Epithelial cell of esophagus (primary cell): ENCODE results near the gene C1R.

Experiments used
- DNase-seq: peaks from one replicate; pipeline ENCODE4 v3.0.0; 2010; ENCODE audit warnings: low read depth
- H3K4me3 ChIP-seq: 2 replicates; pipeline ENCODE4 v1.5.1; 2011; ENCODE audit warnings: mild to moderate bottlenecking, low read length, control low read depth
- TF ChIP-seq, protein P1 (sequence below): IDR thresholded peaks from 2 replicates; pipeline ENCODE4 v1.5.1; 2011; ENCODE audit warnings: low read depth, mild to moderate bottlenecking, low read length, control low read depth, inconsistent platforms; ENCODE audit not compliant: insufficient read depth; ENCODE audit errors: missing control alignments

The C1R gene

DNA sequence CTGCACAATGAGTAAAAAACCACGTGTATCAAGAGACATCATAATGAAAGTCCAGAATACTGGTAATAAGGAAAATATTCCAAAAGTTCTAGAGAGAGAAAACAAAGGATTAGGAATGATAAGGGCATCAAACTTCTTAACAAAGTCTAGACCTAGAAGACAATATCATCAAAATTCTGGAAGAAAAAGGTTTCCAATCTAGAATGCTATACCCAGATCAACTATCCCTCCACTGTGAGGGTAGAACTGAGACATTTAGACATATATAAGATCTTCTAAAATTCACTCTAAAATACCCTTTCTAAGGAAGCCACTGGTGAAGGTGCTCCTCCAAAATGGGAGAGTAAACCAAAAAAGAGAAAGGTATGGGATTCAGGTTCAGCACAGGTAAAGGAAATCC lies 13.8 kb upstream of the C1R start:
- TF ChIP-seq, protein P1, sequence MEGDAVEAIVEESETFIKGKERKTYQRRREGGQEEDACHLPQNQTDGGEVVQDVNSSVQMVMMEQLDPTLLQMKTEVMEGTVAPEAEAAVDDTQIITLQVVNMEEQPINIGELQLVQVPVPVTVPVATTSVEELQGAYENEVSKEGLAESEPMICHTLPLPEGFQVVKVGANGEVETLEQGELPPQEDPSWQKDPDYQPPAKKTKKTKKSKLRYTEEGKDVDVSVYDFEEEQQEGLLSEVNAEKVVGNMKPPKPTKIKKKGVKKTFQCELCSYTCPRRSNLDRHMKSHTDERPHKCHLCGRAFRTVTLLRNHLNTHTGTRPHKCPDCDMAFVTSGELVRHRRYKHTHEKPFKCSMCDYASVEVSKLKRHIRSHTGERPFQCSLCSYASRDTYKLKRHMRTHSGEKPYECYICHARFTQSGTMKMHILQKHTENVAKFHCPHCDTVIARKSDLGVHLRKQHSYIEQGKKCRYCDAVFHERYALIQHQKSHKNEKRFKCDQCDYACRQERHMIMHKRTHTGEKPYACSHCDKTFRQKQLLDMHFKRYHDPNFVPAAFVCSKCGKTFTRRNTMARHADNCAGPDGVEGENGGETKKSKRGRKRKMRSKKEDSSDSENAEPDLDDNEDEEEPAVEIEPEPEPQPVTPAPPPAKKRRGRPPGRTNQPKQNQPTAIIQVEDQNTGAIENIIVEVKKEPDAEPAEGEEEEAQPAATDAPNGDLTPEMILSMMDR, result no peak
- no peak for DNase-seq
- H3K4me3 ChIP-seq, result no peak overlapping the region

DNA sequence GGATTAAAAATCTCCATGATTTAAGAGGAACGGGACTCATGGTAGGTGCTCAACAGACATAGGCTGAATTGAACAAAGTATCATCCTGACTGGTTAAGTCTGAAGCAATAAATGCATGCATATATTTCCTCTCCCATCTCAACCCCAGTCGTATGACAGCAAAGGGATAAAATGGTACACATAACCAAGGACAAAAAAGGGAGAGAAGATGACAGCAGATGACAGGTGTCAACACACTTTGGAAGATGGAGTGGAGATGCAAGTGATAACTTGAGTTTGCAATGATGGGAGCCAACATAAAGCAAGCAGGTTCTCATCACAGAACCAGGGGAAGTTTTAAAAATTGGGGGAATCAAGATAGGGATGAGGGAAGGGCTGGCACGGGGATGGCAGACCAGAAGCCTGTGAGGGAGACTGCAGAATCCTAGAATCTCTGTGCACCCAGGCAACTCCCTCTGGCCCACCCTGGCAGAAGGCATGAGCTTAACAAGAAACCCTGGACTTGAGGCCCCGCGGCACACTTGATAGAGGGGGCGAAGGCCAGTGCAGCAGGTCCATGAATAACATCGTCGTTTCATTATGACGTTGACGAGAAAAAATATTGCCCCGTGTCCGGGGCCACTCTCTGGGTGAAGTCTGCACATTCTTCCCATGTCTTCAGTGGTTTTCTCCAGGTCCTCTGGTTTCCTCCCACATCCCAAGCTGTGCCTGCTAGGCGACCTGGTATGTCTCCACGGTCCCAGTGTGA lies 11.8 kb upstream of the C1R start:
- no peak overlapping the region for H3K4me3 ChIP-seq
- TF ChIP-seq, protein P1, result no peak
- DNase-seq, result no peak

DNA sequence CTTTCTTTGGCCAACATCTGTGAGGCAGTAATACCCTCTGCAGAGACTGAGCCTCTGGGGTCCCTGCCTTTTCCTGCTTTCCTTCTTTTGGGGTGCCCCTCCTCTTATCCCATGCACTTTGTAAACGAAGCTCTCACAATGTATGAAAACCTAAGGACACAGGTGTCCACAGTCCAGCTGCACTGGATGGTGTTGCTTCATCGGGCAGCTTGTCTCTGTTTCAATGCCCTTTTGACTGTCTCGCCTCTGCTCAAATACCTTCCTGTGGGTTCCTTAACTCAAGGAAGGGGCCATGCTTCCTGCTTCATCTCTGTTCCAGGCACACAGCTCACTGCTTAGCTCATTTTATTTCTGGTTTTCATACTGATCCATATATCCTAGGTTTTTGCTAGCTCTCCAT lies 10.3 kb upstream of the C1R start:
- no peak overlapping the region for H3K4me3 ChIP-seq
- TF ChIP-seq, protein P1, result no peak
- no peak for DNase-seq

DNA sequence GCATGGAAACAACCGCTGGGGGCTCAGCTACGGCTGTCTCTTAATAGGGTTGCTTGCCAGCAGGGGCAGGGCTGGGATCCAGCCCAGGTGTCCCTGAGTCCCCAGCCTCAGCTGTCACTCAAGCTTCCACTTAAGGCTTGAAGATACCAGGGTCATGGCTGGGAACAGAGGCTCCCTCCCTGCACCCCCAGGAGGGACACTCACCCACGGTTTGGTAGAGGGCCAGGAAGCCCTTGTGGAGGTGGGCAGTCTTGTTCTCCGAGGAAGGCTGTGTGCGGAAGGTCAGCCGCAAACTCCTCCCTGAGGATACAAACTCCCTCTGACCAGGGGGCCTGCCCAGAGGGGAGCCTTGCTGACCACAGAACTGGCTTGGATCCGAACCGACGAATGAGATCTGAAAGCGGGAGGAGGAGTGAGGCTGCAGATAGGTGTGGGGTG lies 9.5 kb upstream of the C1R start:
- TF ChIP-seq, protein P1, result no peak
- no peak for DNase-seq
- H3K4me3 ChIP-seq, result no peak overlapping the region

DNA sequence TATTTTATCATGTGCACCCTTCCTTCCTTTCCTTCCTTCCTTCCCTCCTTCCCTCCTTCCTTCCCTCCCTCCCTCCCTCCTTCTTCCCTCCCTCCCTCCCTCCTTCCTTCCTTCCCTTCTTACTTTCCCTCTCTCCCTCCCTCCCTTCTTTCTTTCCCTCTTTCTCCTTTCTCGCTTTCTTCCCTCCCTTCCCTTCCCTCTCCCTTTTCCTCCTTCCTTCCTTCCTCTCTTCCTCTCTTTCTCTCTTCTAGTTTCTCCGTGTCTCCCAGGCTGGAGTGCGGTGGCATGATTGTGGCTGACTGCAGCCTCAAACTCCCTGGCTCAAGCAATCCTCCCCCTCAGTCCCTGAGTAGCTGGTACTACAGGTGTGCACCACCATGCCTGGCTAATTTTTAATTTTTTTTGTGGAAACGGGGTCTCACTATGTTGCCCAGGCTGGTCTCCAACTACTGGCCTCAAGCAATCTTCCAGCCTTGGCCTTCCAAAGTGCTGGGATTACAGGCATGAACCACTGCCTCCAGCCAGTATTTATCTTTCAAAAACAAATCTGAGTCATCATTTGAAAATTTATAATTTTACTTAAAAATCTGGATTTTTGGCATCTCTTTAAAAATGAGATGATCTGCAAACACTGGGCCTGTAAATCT lies 8.9 kb upstream of the C1R start:
- no peak for DNase-seq
- H3K4me3 ChIP-seq, result no peak overlapping the region
- TF ChIP-seq, protein P1, result no peak

DNA sequence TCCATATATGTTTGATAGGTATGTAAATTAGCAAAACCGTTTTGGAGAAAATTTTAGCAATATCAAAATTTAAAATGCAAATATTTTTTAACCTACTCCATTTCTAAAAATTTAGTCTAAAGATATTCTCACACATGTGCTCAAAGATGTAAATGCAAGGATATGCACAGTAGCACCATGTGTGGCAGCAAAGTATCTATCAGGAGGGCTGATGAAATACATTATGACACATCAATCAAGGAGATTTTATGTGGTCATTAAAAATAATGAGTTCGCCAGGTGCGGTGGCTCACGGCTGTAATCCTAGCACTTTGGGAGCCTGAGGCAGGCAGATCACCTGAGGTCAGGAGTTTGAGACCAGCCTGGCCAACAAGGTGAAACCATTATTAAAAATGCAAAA lies 8.0 kb upstream of the C1R start:
- TF ChIP-seq, protein P1, result no peak
- DNase-seq, result no peak
- H3K4me3 ChIP-seq, result no peak overlapping the region
